GM19397 (cell line): Measurements from ENCODE around the gene RUBCNL.

Experiments
- ATAC-seq: cut with Tn5 transposase; IDR thresholded peaks from one replicate; pipeline ENCODE4 v1.9.1; 2021; ENCODE audit warnings: mild to moderate bottlenecking, moderate library complexity; ENCODE audit not compliant: unreplicated experiment

The RUBCNL gene

GRCh38 chr13:46342538-46342937 is 44.5 kb downstream of the RUBCNL start:
- ATAC-seq = no peak

GRCh38 chr13:46341112-46341711 is 45.8 kb downstream of the RUBCNL start:
- no peak for ATAC-seq

- ATAC-seq = no peak
These were observed 46.4 kb downstream of the RUBCNL start for GRCh38 chr13:46340631-46341111.

- no peak for ATAC-seq
These were observed 47.0 kb downstream of the RUBCNL start for GRCh38 chr13:46340011-46340410.

DNA sequence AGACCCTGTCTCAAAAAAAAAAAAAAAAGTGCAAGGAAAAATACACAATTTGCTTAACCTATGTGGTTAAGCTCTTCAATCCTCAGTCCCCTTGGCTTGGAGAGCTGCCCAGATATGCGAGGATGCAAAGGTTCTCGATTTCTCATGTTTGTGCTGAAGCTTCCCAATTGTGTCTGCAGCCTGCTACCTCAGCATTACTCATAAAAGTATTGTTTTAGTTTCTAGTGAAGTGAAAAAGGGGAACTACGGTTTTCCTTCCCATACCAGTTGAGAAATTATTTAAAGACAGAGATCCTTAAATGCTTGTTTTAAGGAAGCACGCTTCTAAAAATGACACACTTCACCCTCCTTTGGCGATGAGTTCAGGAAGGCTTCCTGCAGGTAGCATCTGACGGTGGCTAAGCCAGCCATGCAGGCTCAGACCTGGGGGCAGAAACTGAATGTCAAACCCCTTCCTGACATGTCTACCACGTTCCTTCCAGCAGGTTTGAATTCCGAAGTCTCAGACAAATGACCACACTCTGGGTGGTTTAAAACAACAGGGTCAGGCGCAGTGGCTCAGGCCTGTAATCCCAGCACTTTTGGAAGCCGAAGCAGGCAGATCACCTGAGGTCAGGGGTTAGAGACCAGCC is 47.9 kb downstream of the RUBCNL start:
- ATAC-seq = no peak

- ATAC-seq = no peak
These were observed 49.4 kb downstream of the RUBCNL start for GRCh38 chr13:46337700-46338099.

DNA sequence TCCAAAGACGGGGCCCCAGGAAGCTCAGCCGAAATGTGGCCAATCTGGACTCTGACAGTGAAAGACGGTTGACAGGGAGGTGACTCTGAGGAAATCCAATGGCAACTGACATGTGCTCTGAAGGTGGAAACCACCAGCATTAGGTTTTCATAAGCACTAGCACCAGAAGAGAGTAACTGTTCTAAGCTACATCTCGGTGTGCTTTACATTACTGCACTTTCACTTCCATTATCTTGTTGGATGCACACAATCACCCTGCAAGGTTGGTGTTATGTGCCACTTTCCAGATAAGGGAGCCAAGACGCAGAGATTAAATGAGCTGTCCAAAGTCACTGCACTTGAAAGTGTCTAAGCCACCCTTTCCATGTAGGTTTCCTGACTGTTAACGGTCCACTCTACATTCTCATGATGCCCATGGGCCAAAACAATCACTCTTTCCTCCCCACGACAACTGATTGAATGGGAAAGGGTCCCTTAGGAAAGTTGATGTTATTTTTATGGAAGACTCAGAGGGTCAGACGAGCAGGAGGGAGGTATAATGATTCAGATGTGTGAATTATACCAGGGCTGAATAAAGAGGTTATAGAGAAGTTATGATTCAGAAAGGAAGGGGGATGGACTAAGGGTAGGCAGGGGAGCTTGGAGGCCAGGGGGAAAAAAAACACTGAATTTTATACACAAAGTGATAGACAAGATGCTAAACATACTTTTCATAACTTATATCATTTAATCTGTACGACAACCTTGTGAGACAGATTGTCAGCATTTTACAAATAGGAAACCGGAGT is 52.8 kb downstream of the RUBCNL start:
- no peak for ATAC-seq

GRCh38 chr13:46332772-46333171 is 54.3 kb downstream of the RUBCNL start:
- ATAC-seq = no peak

DNA sequence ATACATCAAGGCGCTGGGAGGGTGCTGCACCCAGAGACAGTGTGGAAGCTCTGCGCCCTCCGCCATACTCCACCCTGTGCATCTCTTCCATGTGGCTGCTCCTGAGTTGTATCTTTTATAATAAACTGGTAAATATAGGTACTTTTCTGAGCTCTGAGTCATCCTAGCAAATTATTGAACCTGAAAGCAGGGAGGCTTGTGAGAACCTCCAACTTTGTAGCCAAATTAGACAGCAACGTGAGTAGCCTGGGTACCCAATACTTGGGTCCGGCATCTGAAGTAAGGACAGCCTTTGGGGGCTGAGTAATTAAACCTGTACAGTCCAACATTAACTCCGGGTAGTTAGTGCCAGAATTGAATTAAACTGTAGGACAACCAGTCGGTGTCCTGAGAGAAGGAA is 57.4 kb downstream of the RUBCNL start:
- no peak for ATAC-seq

DNA sequence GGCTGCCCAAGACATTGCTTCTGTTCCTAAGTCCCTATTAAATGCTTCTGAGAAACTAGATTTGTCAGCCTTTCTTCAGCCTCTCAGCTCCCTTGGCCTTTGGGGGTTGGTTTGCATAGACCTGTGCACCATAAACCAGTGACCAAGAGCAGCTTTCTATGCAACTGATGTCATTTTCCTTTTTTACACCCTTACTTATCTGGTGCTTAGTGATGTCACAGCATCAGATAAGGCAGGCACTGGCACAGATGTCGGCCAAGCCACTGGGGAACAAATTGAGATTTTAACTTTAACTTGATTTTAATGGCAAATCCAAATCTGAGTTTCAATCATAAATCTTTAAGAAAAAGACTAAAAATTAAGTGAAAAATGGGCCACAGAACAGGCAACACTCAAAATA is 59.8 kb downstream of the RUBCNL start:
- ATAC-seq = no peak

GRCh38 chr13:46324976-46325375 is 62.1 kb downstream of the RUBCNL start:
- ATAC-seq = no peak

- no peak for ATAC-seq
These were observed 65.4 kb downstream of the RUBCNL start for GRCh38 chr13:46321494-46322225.

DNA sequence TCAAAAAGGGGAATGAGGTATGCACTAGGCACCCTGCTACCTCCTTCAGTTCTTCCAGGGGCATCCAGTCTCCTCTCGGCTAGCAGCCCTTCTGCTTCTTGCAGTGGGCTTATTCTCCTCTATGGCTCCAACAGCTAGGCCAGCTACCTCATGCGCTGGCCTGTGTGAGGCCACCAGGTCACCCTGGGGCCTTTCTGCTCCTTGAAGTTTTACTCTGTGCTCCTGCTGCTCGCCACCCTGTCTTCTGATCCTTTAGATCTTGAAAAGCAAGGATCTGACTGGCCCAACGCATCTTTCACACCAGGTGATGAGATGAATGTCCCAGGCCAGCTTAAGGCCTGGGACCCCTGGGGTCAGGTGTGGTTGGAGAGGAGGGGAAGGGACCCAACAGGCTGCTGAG is 66.2 kb downstream of the RUBCNL start:
- no peak for ATAC-seq

DNA sequence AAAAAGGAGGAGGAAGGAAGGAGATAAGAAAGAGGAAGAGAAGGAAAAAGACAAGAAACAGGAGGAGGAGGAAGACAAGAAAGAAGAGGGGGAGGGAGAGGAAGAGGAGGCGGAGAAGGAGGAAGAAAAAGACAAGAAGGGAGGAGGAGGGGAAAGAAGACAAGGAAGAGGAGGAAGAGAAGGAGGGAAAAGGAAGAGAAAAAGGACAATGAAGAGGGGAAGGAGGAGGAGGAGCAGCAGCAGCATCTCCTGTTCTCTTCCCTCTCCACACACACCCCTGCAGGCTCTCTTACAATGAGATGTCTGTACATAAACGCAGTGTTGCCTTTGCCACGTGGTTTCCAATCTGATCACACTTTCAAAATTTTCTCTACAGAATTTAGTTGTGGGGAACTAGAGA is 66.6 kb downstream of the RUBCNL start:
- no peak for ATAC-seq

GRCh38 chr13:46318986-46319385 is 68.1 kb downstream of the RUBCNL start:
- no peak for ATAC-seq

GRCh38 chr13:46317120-46317519 is 69.9 kb downstream of the RUBCNL start:
- ATAC-seq = no peak

DNA sequence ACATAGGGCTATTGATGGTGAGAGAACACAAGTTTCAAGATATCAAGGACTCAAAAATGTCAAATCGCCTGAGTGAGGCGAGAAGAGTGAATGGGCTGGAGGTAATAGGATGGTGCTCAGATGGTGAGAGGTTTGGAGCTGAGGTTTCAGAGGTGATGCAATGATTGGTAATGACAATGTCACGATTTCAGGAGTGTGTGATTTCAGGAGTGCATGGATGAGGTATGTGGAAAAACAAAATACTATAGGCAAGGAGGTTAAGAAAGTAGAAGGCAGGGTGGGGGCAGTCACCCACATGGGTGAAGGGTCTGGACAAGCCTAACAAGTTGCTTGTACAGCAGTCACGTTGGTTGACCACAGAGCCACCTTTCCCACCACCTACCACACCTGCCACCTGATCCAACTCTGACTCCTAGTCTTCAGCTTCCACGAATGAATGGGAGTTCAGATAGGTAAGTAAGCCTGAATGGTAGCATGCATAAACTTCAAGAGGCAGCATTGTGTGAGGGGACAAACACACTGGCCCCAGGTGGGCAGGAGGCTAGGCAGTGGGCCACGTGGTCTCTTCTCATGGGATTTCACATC is 71.5 kb downstream of the RUBCNL start:
- ATAC-seq = no peak

DNA sequence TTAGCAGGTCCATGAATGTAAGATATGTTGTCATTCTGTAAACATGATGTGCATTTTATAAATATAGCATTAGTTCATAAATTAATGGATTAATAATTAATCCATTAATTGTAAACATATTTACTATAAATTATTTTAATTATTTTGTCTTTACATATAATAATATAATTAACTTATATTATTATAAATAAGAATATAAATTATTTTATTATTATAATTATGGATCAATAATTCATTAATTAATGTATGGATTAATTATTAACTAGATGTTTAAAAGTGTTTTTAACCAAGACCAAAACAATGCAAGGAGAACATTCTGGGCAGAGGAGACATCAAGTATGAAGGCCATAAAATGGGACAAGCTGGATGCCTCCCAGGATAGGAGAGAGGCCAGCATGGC is 72.0 kb downstream of the RUBCNL start:
- ATAC-seq = no peak

DNA sequence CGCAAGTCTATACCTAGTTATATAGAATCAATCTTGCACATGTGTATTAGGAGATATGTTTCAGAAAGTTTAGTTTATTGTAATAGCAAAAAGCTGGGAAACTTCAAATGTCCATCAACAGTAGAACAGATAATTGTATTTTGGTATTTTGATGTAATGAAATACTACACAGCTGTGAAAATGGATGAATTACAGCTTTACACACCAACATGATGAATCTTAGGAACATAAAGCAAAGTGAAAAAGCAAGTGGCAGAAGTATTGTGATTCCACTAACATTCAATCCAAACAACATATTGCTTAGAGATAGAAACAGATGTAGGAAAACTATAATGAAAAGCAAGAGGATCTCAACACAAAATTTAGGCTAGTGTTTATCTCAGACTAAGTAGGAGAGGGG is 72.5 kb downstream of the RUBCNL start:
- ATAC-seq = no peak

DNA sequence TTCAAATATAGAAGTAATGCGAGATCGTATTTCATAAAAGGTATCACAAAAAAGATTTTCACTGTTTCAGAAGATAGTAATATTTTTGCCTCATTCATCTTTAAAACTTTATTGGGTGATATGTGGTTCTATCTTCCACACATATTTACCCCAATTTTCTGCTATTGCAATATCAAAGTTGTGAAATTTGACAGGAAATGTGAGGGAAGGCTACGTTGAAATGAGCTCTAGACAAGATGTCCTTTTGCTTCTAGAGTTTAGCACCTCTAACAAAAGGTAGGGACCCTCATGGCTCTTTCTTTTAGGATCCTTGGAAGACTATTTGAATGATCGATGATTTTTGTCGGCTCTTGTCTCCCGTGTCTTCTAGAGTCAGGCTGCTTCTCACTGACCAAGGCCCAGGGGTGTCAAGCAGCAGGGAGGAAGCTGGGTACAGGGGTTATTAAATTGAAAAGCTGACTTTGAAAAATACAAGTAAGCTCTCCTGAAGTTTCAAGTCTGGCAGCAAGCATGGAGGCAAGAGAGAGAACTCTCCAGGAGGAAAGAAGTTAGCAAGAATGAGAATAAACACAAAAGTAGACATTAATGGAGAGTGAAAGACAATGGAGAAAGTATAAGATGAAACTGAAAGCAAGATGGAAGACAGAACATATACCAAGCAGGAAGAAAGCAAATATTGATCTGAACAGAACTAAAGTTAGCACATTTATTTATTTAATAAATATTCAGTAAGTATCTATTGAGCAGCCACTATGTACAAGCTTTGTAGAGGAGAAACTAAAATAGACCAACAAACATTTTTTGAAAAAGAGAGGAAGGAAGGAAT is 73.4 kb downstream of the RUBCNL start:
- ATAC-seq = no peak
